Measurements from ENCODE around the gene NDUFS3.

DNA sequence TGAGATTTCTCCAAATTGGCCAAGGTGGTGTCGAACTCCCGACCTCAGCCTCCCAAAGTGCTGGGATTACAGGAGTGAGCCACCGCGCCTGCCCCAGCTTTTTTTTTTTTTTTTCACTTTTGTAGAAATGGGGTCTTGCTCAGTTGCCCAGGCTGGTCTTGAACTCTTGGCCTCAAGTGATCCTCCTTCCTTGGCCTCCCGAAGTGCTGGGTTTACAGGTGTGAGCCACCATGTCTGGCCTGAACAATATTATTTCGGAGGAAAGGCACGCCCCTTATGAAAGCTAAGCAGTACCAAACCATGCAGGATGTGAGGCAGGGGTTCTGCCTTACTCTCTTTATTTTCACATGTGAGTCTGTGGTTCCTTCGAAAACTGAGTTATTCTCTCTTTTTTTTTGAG is 47.4 kb downstream of the NDUFS3 start:
- TF ChIP-seq, protein P1, sequence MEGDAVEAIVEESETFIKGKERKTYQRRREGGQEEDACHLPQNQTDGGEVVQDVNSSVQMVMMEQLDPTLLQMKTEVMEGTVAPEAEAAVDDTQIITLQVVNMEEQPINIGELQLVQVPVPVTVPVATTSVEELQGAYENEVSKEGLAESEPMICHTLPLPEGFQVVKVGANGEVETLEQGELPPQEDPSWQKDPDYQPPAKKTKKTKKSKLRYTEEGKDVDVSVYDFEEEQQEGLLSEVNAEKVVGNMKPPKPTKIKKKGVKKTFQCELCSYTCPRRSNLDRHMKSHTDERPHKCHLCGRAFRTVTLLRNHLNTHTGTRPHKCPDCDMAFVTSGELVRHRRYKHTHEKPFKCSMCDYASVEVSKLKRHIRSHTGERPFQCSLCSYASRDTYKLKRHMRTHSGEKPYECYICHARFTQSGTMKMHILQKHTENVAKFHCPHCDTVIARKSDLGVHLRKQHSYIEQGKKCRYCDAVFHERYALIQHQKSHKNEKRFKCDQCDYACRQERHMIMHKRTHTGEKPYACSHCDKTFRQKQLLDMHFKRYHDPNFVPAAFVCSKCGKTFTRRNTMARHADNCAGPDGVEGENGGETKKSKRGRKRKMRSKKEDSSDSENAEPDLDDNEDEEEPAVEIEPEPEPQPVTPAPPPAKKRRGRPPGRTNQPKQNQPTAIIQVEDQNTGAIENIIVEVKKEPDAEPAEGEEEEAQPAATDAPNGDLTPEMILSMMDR (IDR thresholded peaks at IDR 0.05; ENCODE audit: low read depth, low read length) = no peak
- TF ChIP-seq EZH2phosphoT487 (IDR thresholded peaks at IDR 0.05; ENCODE audit: low read depth) = no peak
